ENCODE results near the gene RASGEF1C.

DNA sequence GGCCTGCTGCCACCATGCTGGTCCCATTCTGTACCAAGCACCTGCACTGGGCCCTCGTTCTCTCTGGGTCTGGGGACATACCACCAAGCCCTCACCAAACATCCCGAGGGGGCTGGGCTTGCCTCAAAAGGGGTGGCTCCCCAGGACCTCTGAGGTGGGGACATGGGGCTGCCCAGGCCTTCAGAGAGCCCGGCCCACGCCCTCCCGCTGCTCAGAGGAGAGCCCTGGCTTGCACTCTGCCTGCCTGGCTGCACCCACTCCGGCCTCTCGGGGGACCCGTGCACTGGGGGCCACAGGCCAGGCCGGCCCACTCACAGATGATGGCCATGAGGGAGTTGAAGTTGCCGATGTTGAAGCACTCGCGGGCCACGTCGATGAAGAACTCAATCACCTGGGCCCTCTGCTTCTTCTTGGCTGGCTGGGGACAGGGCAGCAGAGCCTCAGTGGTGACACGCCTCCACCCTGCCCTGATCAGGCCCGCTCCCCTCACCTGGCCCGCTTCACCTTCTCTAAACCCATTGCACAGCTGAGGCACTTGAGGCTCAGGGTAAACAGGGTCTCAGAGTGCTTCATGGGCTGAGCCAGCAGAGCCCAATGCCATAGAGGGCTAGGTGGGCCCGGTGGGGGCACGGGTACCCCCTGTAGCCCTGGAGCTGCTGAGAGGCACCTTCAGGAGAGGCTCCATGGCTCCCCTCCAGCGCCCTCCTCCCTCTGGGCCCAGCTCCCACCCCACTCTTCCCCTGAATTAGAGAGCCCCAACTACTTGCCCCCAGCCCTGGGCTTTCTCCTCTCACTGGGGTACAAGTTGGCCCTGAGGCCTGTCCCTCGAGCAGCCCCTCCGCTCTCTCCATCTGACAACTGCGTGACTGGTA is 89.7 kb downstream of the RASGEF1C start:
- TF ChIP-seq BHLHE40 (IDR thresholded peaks at IDR 0.05; ENCODE audit: borderline replicate concordance) (no peak), SUZ12 (IDR thresholded peaks at IDR 0.05) (no peak), CTBP1 (IDR thresholded peaks at IDR 0.05; ENCODE audit: borderline replicate concordance) (no peak), ELF4 (IDR thresholded peaks at IDR 0.05) (no peak), FOXM1 (IDR thresholded peaks at IDR 0.05; ENCODE audit: borderline replicate concordance) (no peak)
- TF ChIP-seq, protein P1, sequence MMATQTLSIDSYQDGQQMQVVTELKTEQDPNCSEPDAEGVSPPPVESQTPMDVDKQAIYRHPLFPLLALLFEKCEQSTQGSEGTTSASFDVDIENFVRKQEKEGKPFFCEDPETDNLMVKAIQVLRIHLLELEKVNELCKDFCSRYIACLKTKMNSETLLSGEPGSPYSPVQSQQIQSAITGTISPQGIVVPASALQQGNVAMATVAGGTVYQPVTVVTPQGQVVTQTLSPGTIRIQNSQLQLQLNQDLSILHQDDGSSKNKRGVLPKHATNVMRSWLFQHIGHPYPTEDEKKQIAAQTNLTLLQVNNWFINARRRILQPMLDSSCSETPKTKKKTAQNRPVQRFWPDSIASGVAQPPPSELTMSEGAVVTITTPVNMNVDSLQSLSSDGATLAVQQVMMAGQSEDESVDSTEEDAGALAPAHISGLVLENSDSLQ (IDR thresholded peaks at IDR 0.05): no peak
